HEK293 (cell line): ENCODE results near the gene PDHX.
A peak's percentile ranks its signal among the peaks of the same experiment; 100 is the strongest.

Experiments
- BCL6B ChIP-seq: fragments of 450-650 bp; formaldehyde crosslinking; IDR thresholded peaks from 2 replicates; pipeline ENCODE4 v1.5.1; 2017; ENCODE audit warnings: missing biosample characterization, missing genetic modification characterization
- EGR2 ChIP-seq: fragments of 450-650 bp; formaldehyde crosslinking; IDR thresholded peaks from 2 replicates; pipeline ENCODE4 v1.5.1; 2016; ENCODE audit warnings: low read depth, missing biosample characterization, missing genetic modification characterization
- HOXD13 ChIP-seq: sonication (generic); formaldehyde crosslinking; IDR thresholded peaks from 2 replicates; pipeline ENCODE4 v1.8.0; 2022; ENCODE audit warnings: missing genetic modification reagents, borderline replicate concordance
- KLF16 ChIP-seq: fragments of 450-650 bp; formaldehyde crosslinking; IDR thresholded peaks from 2 replicates; pipeline ENCODE4 v1.5.1; 2017; ENCODE audit warnings: missing biosample characterization, missing genetic modification characterization
- KLF8 ChIP-seq: fragments of 450-650 bp; formaldehyde crosslinking; IDR thresholded peaks from 2 replicates; pipeline ENCODE4 v1.5.1; 2016; ENCODE audit warnings: missing biosample characterization, missing genetic modification characterization
- OSR2 ChIP-seq: fragments of 450-650 bp; formaldehyde crosslinking; IDR thresholded peaks from 2 replicates; pipeline ENCODE4 v1.5.1; 2016; ENCODE audit warnings: missing biosample characterization, missing genetic modification characterization
- PRDM4 ChIP-seq: fragments of 450-650 bp; formaldehyde crosslinking; IDR thresholded peaks from 2 replicates; pipeline ENCODE4 v1.5.1; 2017; ENCODE audit warnings: missing biosample characterization, missing genetic modification characterization
- REPIN1 ChIP-seq: fragments of 450-650 bp; formaldehyde crosslinking; IDR thresholded peaks from 2 replicates; pipeline ENCODE4 v1.5.1; 2017; ENCODE audit warnings: missing biosample characterization, missing genetic modification characterization, low read depth
- SCRT1 ChIP-seq: fragments of 450-650 bp; formaldehyde crosslinking; IDR thresholded peaks from 2 replicates; pipeline ENCODE4 v1.5.1; 2016; ENCODE audit warnings: missing biosample characterization, missing genetic modification characterization, borderline replicate concordance
- SP7 ChIP-seq: fragments of 450-650 bp; formaldehyde crosslinking; IDR thresholded peaks from 2 replicates; pipeline ENCODE4 v1.5.1; 2016; ENCODE audit warnings: missing biosample characterization, missing genetic modification characterization
- ZBTB1 ChIP-seq: fragments of 450-650 bp; formaldehyde crosslinking; IDR thresholded peaks from 2 replicates; pipeline ENCODE4 v1.5.1; 2016; ENCODE audit warnings: missing biosample characterization, missing genetic modification characterization
- ZBTB21 ChIP-seq: fragments of 450-650 bp; formaldehyde crosslinking; IDR thresholded peaks from 2 replicates; pipeline ENCODE4 v1.5.1; 2017; ENCODE audit warnings: missing biosample characterization, missing genetic modification characterization
- ZFHX2 ChIP-seq: fragments of 450-650 bp; formaldehyde crosslinking; conservative IDR thresholded peaks from 2 replicates; pipeline ENCODE4 v1.5.1; 2016; ENCODE audit warnings: missing biosample characterization, missing genetic modification characterization
- ZNF132 ChIP-seq: fragments of 450-650 bp; formaldehyde crosslinking; IDR thresholded peaks from 2 replicates; pipeline ENCODE4 v1.5.1; 2017; ENCODE audit warnings: missing biosample characterization, missing genetic modification characterization, borderline replicate concordance
- ZNF138 ChIP-seq: fragments of 450-650 bp; formaldehyde crosslinking; IDR thresholded peaks from 2 replicates; pipeline ENCODE4 v1.5.1; 2016; ENCODE audit warnings: missing biosample characterization, missing genetic modification characterization, borderline replicate concordance
- ZNF211 ChIP-seq: fragments of 450-650 bp; formaldehyde crosslinking; IDR thresholded peaks from 2 replicates; pipeline ENCODE4 v1.5.1; 2016; ENCODE audit warnings: low read depth, missing biosample characterization, missing genetic modification characterization
- ZNF239 ChIP-seq: fragments of 450-650 bp; formaldehyde crosslinking; IDR thresholded peaks from 2 replicates; pipeline ENCODE4 v1.5.1; 2016; ENCODE audit warnings: missing biosample characterization, missing genetic modification characterization
- ZNF324 ChIP-seq: fragments of 450-650 bp; formaldehyde crosslinking; IDR thresholded peaks from 2 replicates; pipeline ENCODE4 v1.5.1; 2016; ENCODE audit warnings: missing biosample characterization, missing genetic modification characterization
- ZNF391 ChIP-seq: fragments of 450-650 bp; formaldehyde crosslinking; IDR thresholded peaks from 2 replicates; pipeline ENCODE4 v1.5.1; 2016; ENCODE audit warnings: low read depth, missing biosample characterization, missing genetic modification characterization, borderline replicate concordance
- ZNF473 ChIP-seq: fragments of 450-650 bp; formaldehyde crosslinking; IDR thresholded peaks from 2 replicates; pipeline ENCODE4 v1.5.1; 2017; ENCODE audit warnings: missing biosample characterization, missing genetic modification characterization
- ZNF548 ChIP-seq: fragments of 450-650 bp; formaldehyde crosslinking; IDR thresholded peaks from 2 replicates; pipeline ENCODE4 v1.5.1; 2016; ENCODE audit warnings: missing biosample characterization, missing genetic modification characterization
- ZNF558 ChIP-seq: fragments of 450-650 bp; formaldehyde crosslinking; IDR thresholded peaks from 2 replicates; pipeline ENCODE4 v1.5.1; 2016; ENCODE audit warnings: missing biosample characterization, missing genetic modification characterization
- ZNF600 ChIP-seq: fragments of 450-650 bp; formaldehyde crosslinking; IDR thresholded peaks from 2 replicates; pipeline ENCODE4 v1.5.1; 2016; ENCODE audit warnings: missing biosample characterization, missing genetic modification characterization
- ZNF654 ChIP-seq: fragments of 450-650 bp; formaldehyde crosslinking; IDR thresholded peaks from 2 replicates; pipeline ENCODE4 v1.5.1; 2016; ENCODE audit warnings: low read depth, missing biosample characterization, missing genetic modification characterization
- ZNF660 ChIP-seq: fragments of 450-650 bp; IDR thresholded peaks from 2 replicates; pipeline ENCODE4 v1.5.1; 2018; ENCODE audit warnings: missing biosample characterization, mild to moderate bottlenecking, missing genetic modification characterization
- ZNF791 ChIP-seq: fragments of 450-650 bp; formaldehyde crosslinking; IDR thresholded peaks from 2 replicates; pipeline ENCODE4 v1.5.1; 2016; ENCODE audit warnings: missing biosample characterization, missing genetic modification characterization
- ZXDB ChIP-seq: fragments of 450-650 bp; formaldehyde crosslinking; IDR thresholded peaks from 2 replicates; pipeline ENCODE4 v1.5.1; 2016; ENCODE audit warnings: missing biosample characterization, missing genetic modification characterization

PDHX gene

GRCh38 chr11:34916015-34916842 is at the start of gene PDHX, which contains the start of gene APIP (continued):
- TF ChIP-seq ZNF660 (tag by site-specific recombination) = peak; percentile 20; the same call in 1 of the 2 replicates
- peak; percentile 41 for TF ChIP-seq SP7
- TF ChIP-seq ZNF391 = no peak
- no peak for TF ChIP-seq ZNF138 (tag by site-specific recombination)
- TF ChIP-seq ZFHX2 (tag by site-specific recombination) = peak; percentile 25; the same call in 1 of the 2 replicates
- TF ChIP-seq HOXD13 (CRISPR knock-in tag) = no peak
- no peak for TF ChIP-seq PRDM4 (tag by site-specific recombination)
- no peak for TF ChIP-seq ZBTB1
- TF ChIP-seq ZNF239 (tag by site-specific recombination) = no peak
- no peak for TF ChIP-seq ZNF211 (tag by site-specific recombination)
- no peak; the same call in 1 of the 2 replicates for TF ChIP-seq ZXDB (tag by site-specific recombination)
- TF ChIP-seq ZNF558 (tag by site-specific recombination) = no peak
- TF ChIP-seq KLF8 (tag by site-specific recombination) = peak; percentile 81
- TF ChIP-seq ZBTB21 (tag by site-specific recombination) = no peak; the same call in 1 of the 2 replicates
- no peak for TF ChIP-seq OSR2 (tag by site-specific recombination)
- no peak for TF ChIP-seq REPIN1 (tag by site-specific recombination)
- TF ChIP-seq ZNF473 (tag by site-specific recombination) = no peak
- no peak for TF ChIP-seq ZNF791 (tag by site-specific recombination)
- 0 out of 2 replicates have a peak, but pooled peaks have one; percentile 63 for TF ChIP-seq KLF16 (tag by site-specific recombination)
- no peak for TF ChIP-seq SCRT1 (tag by site-specific recombination)
- 0 out of 2 replicates have a peak, but pooled peaks have one; percentile 24 for TF ChIP-seq ZNF324 (tag by site-specific recombination)
- no peak for TF ChIP-seq EGR2 (tag by site-specific recombination)
- no peak for TF ChIP-seq ZNF132 (tag by site-specific recombination)
- no peak for TF ChIP-seq ZNF600 (tag by site-specific recombination)
- TF ChIP-seq ZNF654 (tag by site-specific recombination) = no peak
- no peak for TF ChIP-seq ZNF548 (tag by site-specific recombination)
- no peak for TF ChIP-seq BCL6B (tag by site-specific recombination)
